Neural progenitor cell (in vitro differentiated cells): ENCODE measurements around the gene KIAA0040. TPM values are rescaled to one million over a fixed set of nuclear protein-coding genes. Genes with fewer than 3 reads are reported as not detected.

Experiments used
- DNase-seq: peaks from one replicate; pipeline ENCODE4 v3.0.0-alpha.2; 2016; ENCODE audit warnings: low spot score
- H2AFZ ChIP-seq: fragments of 200-600 bp; sonication (generic); replicated peaks from 2 replicates; pipeline ENCODE4 v1.6.1; 2016; ENCODE audit warnings: antibody characterized with exemption
- H3F3A ChIP-seq: fragments of 200-600 bp; sonication (generic); 2 replicates; pipeline ENCODE4 v1.6.1; 2016; ENCODE audit warnings: antibody characterized with exemption, low read depth
- H3K27ac ChIP-seq: fragments of 200-600 bp; sonication (generic); 2 replicates; pipeline ENCODE4 v1.5.1; 2016; ENCODE audit warnings: mild to moderate bottlenecking
- H3K27me3 ChIP-seq: fragments of 200-600 bp; sonication (generic); 2 replicates; pipeline ENCODE4 v1.6.1; 2016; ENCODE audit warnings: mild to moderate bottlenecking, moderate library complexity
- H3K36me3 ChIP-seq: fragments of 200-600 bp; sonication (generic); 2 replicates; pipeline ENCODE4 v1.5.1; 2016
- H3K4me1 ChIP-seq: fragments of 200-600 bp; sonication (generic); 2 replicates; pipeline ENCODE4 v1.6.1; 2016; ENCODE audit warnings: mixed run types
- H3K4me2 ChIP-seq: fragments of 200-600 bp; sonication (generic); 2 replicates; pipeline ENCODE4 v1.6.1; 2016
- H3K4me3 ChIP-seq: fragments of 200-600 bp; sonication (generic); 2 replicates; pipeline ENCODE4 v1.5.1; 2016
- H3K79me2 ChIP-seq: fragments of 200-600 bp; sonication (generic); 2 replicates; pipeline ENCODE4 v1.6.1; 2016; ENCODE audit warnings: low read depth
- H3K9ac ChIP-seq: fragments of 200-600 bp; sonication (generic); 2 replicates; pipeline ENCODE4 v1.6.1; 2016
- H3K9me3 ChIP-seq: fragments of 200-600 bp; sonication (generic); 2 replicates; pipeline ENCODE4 v1.5.1; 2016; ENCODE audit warnings: low read depth
- H4K20me1 ChIP-seq: fragments of 200-600 bp; sonication (generic); 2 replicates; pipeline ENCODE4 v1.6.1; 2016; ENCODE audit warnings: low read depth
- H3K27ac Mint-ChIP-seq: 3 replicates; pipeline ENCODE4 v1.8.0; 2021; ENCODE audit warnings: mixed read lengths
- H3K27me3 Mint-ChIP-seq: 2 replicates; pipeline ENCODE4 v1.8.0; 2022; ENCODE audit warnings: low read depth, mild to moderate bottlenecking, inconsistent platforms, moderate library complexity, mixed read lengths; ENCODE audit not compliant: insufficient read depth
- H3K36me3 Mint-ChIP-seq: 3 replicates; pipeline ENCODE4 v1.8.0; 2021; ENCODE audit warnings: mixed read lengths
- H3K4me1 Mint-ChIP-seq: 3 replicates; pipeline ENCODE4 v1.8.0; 2021; ENCODE audit warnings: mixed read lengths
- H3K4me3 Mint-ChIP-seq: 3 replicates; pipeline ENCODE4 v1.8.0; 2021; ENCODE audit warnings: mild to moderate bottlenecking, moderate library complexity, mixed read lengths
- H3K9me3 Mint-ChIP-seq: 3 replicates; pipeline ENCODE4 v1.8.0; 2020; ENCODE audit warnings: mixed read lengths
- CTCF ChIP-seq: fragments of 200-600 bp; sonication (generic); IDR thresholded peaks from 2 replicates; pipeline ENCODE4 v1.5.1; 2017; ENCODE audit warnings: antibody characterized with exemption, mild to moderate bottlenecking
- EZH2 ChIP-seq: fragments of 200-600 bp; sonication (generic); IDR thresholded peaks from 2 replicates; pipeline ENCODE4 v1.6.1; 2017; ENCODE audit warnings: antibody characterized with exemption, mild to moderate bottlenecking, moderate library complexity
- EZH2phosphoT487 ChIP-seq: fragments of 200-600 bp; sonication (generic); IDR thresholded peaks from 2 replicates; pipeline ENCODE4 v1.6.1; 2017; ENCODE audit warnings: antibody characterized with exemption
- total RNA-seq: library from RNA; depleted of rRNA; stranded (reverse); fragments of >200 nt; gene quantifications from 2 replicates; pipeline ENCODE4 v1.2.3, GENCODE V29; 2015; ENCODE audit warnings: low replicate concordance

The KIAA0040 gene
- total RNA-seq, 1 donor from 2014 or later, result not detected

- no peak overlapping the region for H2AFZ ChIP-seq
- H3K27me3 Mint-ChIP-seq, result no peaks in the 10 kb centered on the region
- no peaks in the 10 kb centered on the region for H4K20me1 ChIP-seq
- H3K4me1 ChIP-seq, result no peaks in the 10 kb centered on the region
- no peak overlapping the region for H3K9ac ChIP-seq
- H3K36me3 ChIP-seq, result no peaks in the 10 kb centered on the region
- H3K27me3 ChIP-seq, result no peaks in the 10 kb centered on the region
- H3K4me2 ChIP-seq, result no peak overlapping the region
- TF ChIP-seq CTCF (no peak), EZH2 (no peak), EZH2phosphoT487 (no peak)
- no peaks in the 10 kb centered on the region for H3K79me2 ChIP-seq
- no peak overlapping the region for H3K4me3 Mint-ChIP-seq
- no peaks in the 10 kb centered on the region for H3K36me3 Mint-ChIP-seq
- no peak overlapping the region for H3K27ac ChIP-seq
- H3K4me3 ChIP-seq, result no peak overlapping the region
- H3K27ac Mint-ChIP-seq, result no peak overlapping the region
- no peaks in the 10 kb centered on the region for H3F3A ChIP-seq
- no peaks in the 10 kb centered on the region for H3K9me3 Mint-ChIP-seq
- DNase-seq, result peak; percentile 8
- H3K4me1 Mint-ChIP-seq, result no peaks in the 10 kb centered on the region
- no peaks in the 10 kb centered on the region for H3K9me3 ChIP-seq
Observed at GRCh38 chr1:175178056-175178455, 14.5 kb downstream of the KIAA0040 start.

GRCh38 chr1:175176246-175176645 lies 16.3 kb downstream of the KIAA0040 start:
- H4K20me1 ChIP-seq, result no peaks in the 10 kb centered on the region
- no peak overlapping the region for H3K4me3 ChIP-seq
- no peaks in the 10 kb centered on the region for H3K9me3 ChIP-seq
- Mint-ChIP-seq H3K36me3 (no peaks in the 10 kb centered on the region), H3K27ac (no peak overlapping the region), H3K4me1 (no peaks in the 10 kb centered on the region), H3K4me3 (no peak overlapping the region), H3K27me3 (no peaks in the 10 kb centered on the region), H3K9me3 (no peaks in the 10 kb centered on the region)
- no peak overlapping the region for H3K9ac ChIP-seq
- no peak for DNase-seq
- TF ChIP-seq EZH2phosphoT487, result no peak
- no peak for TF ChIP-seq EZH2
- TF ChIP-seq CTCF, result no peak
- no peak overlapping the region for H2AFZ ChIP-seq
- H3K27ac ChIP-seq, result no peak overlapping the region
- no peaks in the 10 kb centered on the region for H3K79me2 ChIP-seq
- H3K27me3 ChIP-seq, result no peaks in the 10 kb centered on the region
- H3K36me3 ChIP-seq, result no peaks in the 10 kb centered on the region
- H3K4me1 ChIP-seq, result no peaks in the 10 kb centered on the region
- H3K4me2 ChIP-seq, result no peak overlapping the region
- H3F3A ChIP-seq, result no peaks in the 10 kb centered on the region

- Histone ChIP-seq H3K4me2 (no peak overlapping the region), H3K79me2 (no peaks in the 10 kb centered on the region), H2AFZ (no peak overlapping the region), H4K20me1 (no peaks in the 10 kb centered on the region), H3F3A (no peaks in the 10 kb centered on the region), H3K9ac (no peak overlapping the region), H3K36me3 (no peaks in the 10 kb centered on the region), H3K9me3 (no peaks in the 10 kb centered on the region), H3K27ac (no peak overlapping the region), H3K27me3 (no peaks in the 10 kb centered on the region), H3K4me1 (no peaks in the 10 kb centered on the region), H3K4me3 (no peak overlapping the region)
- Mint-ChIP-seq H3K4me1 (no peaks in the 10 kb centered on the region), H3K27me3 (no peaks in the 10 kb centered on the region), H3K4me3 (no peak overlapping the region), H3K9me3 (no peaks in the 10 kb centered on the region), H3K27ac (no peak overlapping the region), H3K36me3 (no peaks in the 10 kb centered on the region)
- no peak for DNase-seq
- TF ChIP-seq CTCF (no peak), EZH2 (no peak), EZH2phosphoT487 (no peak)
Observed at GRCh38 chr1:175174309-175175102, 18.1 kb downstream of the KIAA0040 start.
